UCSD-AML1 (cell line): ENCODE measurements around the gene ZNF292.
"Not testable (repeated sequence)": the region's sequence is repeated elsewhere in the genome, so short reads cannot be mapped to it uniquely, and the experiment has no call there.

Source experiments
- DNase-seq: peaks from one replicate; lab custom pipeline; 2025; ENCODE audit not compliant: unreplicated experiment; lab: John Stamatoyannopoulos, UW

The ZNF292 gene

DNA sequence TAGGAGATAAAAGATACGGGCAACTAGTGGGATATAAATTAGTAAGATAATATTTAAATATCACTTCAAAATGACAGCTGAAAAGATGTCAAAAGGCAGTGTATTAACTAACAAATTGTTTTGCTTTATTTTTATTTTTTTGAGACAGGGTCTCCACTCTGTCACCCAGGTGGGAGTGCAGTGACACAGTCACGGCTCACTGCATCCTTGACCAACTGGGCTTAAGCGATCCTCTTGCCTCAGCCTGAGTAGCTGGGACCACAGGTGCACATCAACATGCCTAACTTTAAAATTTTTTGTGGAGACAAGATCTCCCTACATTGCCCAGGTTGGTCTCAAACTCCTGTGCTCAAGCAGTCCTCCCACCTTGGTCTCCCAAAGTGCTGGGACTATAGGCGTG lies 5.9 kb downstream of the ZNF292 start:
- no peak for DNase-seq

DNA sequence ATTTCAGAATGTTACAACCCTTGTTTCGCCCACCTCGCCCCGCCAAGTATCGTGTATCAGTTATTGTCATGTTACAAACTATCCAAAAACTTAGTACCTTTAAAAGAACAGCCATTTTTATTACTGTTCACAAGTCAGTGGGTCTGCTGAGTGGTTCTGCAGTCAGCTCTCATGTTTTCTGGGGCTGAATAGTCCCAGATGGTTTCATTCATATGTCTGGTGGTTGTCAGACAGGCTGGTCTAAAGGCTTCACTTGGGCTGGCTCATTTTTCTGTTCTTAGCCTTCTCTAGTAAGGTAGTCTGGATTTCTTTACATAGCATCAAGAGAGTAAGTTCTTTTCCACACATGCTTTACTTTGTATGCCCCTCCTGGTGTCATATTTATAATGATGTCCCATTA lies 8.6 kb downstream of the ZNF292 start:
- DNase-seq = no peak

DNA sequence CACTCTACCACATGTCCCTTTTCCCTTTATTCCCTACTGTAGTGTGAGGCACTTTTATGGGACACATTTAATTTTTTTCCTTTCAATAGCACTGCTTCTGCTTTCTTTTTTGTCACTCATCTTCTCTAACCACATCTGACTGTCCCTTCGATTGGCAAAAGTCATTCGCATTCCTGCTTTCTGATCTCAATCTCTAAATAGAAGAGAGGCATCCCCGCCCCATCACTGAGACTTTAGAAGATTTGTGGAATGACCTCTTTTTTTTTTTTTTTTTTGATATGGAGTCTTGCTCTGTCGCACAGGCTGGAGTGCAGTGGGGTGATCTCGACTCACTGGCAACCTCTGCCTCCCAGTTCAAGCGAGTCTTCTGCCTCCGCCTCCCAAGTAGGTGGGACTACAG lies 9.1 kb downstream of the ZNF292 start:
- DNase-seq = no peak

DNA sequence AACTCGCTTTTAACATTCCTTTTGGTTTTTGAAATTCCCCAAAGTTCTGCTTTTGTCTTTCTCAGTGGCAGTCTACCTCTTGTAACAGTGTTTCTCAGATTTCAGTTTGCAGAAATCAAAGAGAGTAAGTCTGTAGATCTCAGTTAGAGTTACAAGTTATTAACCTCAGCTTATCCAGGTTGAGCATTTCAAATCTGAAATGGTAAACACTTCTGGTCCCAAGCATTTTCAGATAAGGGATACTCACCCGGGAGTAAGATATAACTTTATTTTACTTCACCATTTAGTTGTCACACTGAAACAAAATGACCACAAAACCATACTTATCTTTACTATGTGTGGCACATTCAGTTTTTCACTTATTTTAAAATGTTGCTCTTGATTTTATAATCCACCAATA lies 9.8 kb downstream of the ZNF292 start:
- DNase-seq = no peak

DNA sequence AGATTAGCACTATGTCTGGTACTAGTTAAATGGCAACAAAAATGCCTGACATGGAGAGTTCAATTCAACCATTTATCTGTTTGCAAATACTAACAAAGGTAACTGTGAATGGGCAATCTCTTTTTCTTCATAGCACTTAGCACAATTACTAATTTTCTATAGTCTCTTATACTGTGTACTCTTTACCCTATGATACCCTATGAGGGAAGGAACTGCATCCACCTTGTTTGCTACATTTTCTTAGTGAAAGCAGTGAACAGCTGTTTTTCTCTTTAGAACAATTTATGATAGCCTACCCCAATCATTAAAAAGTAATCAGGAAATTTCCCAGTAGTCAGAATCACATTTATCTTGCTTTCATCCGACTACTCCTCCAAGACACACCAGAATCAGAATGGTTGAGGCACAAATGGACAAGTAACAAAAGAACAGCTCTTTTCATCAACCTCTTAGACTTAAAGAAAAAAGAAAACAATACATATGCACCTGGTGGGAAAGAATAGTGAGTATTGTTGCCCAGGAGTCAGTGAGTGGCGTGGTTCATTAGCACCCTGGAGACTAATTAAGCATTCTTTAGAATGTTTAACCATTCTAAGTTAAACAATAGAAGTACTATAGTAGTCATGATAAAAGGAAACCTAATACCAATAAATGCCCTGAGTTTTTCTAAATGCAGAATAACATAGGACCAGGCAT lies 16.7 kb downstream of the ZNF292 start:
- DNase-seq = no peak

DNA sequence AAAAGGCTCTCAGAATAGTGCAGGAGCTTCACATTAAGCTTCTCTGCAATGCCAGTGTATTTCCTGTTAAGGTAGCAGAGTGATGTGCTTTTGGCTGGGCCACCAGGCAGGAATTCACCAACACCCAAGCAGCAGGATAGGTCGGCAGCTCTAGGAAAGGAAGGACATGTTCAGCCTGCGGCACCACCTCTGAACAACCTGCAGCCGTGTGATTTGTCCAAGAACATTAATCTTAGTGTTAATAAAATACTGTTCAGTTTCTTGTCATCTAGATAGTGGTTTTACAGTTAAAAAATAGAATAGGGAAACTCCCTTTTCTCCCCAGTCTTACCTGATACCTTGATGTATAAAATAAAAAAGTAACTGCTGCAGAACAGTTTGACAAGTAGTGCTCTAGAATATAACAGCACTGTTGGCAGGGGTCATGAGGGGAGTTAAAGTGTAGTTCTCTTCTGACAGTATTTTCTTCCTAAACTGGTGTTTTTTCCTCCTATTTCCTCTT lies 18.8 kb downstream of the ZNF292 start:
- peak; percentile 11 for DNase-seq

DNA sequence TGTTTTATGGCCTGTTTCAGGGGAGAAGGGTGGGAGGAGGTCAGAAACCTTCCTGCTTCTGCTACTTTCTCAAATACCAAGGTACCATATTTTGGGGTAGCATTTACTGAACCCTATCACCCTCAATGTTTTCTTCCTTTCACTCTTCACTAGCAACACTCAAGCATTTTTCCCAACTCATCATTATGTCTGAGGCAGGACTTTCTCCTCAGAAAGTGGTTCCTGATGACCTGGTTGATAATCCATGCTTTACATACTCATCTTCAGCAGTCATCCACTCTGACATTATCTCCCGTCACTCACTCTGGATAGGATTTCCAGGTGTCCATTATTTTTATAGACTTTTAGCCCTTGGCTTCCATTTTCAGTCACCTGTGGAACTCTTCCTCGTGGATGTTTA lies 21.1 kb downstream of the ZNF292 start:
- no peak for DNase-seq

DNA sequence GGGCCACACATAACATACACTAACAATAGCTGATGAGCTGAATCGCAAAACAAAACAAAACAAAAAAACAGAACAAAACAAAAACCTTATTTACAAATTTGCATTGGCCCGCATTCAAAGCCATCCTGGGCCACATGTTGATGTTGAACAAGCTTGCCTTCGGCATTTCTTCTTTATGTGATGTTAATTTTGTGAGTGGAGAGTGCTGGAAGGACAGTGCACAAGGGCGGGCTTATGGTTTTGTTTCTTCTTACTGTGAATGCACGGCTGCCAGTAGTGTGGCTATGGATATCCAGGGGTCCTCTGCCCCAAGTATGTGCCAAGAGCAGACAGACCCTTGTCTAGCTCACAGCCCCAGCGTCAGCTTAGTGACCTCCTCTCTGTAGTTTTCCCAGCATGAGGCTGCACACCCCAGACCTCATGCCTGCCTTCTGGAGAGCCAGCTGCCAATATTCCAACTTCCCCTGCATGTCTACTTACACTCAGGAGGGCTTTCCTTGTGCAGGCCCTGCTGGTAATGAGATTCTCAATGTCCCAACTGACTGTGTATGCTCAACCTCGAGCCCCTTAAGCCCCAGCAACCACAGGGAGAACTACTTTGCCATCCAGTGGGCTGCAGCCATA lies 24.9 kb downstream of the ZNF292 start:
- no peak for DNase-seq

DNA sequence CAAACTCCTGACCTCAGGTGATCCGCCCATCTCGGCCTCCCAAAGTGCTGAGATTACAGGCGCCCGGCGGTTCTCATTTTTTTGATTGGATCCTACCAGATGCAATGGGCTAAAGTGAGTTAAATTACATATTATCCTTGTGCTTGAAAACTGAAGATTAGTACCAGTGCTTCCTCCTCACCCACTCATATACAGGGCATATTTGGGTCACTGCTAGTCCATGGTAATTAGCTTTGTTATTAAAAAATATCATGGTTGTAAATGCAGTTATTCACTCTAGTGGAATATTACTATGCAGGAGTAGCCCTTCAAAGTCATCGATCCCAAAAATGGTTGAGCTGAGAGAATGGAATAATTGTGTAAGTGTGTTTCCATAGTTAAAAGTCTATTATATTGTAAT lies 26.5 kb downstream of the ZNF292 start:
- DNase-seq = no peak

DNA sequence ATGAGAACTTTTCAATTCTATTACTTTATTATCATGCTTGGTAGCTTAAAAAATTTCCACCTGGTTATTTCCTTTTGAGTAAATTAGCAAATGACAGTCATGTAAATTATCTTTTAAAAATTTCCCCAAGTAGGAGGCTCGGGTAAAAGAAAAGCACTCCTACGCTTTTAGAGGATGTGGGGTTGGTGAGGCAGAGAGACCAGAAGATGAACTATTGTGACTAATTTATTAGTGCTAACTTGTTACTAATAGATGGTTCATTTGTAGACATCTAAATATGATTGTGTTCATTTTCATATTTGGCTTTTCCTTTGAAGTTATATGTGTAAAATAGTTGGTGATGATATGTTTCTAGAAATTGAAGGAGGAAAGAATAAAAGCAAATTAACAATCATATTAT lies 27.0 kb downstream of the ZNF292 start:
- no peak for DNase-seq

DNA sequence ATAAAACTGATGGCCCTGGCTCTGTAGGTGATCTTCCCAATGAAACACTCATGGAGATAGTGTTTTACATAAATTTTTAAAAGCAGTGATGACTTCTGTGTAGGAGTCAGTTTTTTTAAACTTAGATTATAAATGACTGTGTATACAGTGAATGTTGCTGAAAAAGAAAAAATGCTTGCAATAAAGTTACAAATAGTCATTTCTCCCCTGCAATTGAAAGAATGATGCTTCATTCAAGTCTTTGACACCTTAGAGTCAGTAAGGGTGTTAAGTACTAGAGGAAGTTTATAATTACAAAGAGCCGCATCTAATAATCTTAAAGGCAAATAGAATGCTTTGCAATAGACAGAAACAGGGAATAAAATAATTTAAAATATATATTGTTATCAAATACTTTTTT lies 27.6 kb downstream of the ZNF292 start:
- no peak for DNase-seq

DNA sequence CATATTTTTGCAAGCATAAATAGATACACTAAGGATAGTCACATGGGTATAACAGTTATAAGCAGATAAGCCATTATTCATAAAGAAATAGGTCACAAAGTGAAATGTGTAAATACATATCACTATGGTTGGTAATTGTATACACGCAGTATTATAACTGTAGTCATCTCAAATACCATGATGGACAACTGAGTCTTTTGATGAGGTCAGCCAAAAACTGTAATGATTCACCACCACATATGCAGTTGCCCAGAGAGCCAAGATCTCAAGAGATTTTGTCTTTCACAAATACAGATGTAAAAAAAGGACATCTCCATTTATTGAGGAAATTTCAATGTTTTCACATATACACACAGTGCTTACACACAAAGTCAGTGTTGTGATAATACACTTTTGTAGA lies 28.3 kb downstream of the ZNF292 start:
- DNase-seq = no peak

DNA sequence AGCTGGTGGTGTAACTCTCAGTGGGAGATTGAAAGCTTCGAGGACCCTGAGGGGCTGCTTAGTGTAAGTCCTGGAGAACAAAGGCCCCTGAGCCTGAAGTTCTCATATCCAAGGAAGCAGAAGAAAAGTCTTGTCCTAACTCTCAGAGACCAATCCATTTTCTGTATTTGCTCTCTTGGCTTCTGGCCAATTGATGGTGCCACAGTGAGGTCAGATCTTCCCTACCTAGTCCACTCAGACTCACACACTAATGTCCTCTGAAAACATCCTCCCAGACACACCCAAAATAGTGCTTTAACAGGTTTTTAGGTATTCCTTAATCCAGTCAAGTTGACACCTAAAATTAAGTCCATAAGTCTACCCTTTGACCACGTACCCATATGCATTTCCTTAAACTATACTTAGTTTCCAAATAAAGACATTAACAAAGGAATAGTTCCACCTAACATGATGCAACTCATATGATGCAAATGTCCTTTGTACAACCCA lies 29.4 kb downstream of the ZNF292 start:
- no peak for DNase-seq

DNA sequence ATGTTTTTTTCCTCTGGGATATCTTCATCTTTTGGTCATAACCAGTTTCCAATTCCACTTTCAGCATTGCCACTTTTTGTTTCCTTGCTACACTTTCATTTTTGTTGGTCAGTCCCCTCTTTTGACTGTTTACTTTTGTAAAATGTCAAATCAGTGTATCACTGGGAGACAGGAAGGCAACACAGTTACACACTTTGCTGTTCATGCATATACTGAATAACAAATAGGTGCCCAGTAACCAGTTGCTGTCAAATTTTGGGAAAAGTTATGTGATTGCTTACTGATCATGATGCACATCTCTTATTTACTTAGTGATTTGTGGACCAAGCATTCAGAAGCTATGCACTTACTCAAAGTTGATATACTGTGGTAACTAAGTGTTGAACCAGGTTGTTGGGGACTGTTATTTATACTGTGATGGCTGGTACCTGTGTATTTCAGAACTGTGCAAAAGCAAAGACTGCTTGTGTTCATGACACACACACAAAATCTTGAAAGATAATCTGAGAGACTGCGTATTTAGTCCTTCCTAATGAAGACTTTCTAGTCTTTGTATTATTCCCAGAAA lies 41.0 kb downstream of the ZNF292 start:
- DNase-seq = no peak

DNA sequence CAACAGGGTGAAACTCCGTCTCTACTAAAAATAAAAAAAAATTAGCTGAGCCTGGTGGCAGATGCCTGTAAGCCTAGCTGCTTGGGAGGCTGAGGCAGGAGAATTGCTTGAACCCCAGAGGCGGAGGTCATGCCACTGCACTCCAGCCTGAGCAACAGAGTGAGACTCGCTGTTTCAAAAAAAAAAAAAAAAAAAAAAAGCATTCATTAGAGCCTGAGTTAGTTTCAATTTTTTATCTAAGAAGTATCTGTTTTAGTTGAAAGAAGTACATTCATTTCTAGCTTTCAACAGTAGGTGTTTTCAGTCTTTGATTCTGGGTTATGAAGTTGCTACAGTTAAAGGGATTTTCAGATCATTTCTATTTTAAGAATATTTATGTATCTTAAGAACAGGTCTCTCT lies 42.2 kb downstream of the ZNF292 start:
- no peak for DNase-seq

DNA sequence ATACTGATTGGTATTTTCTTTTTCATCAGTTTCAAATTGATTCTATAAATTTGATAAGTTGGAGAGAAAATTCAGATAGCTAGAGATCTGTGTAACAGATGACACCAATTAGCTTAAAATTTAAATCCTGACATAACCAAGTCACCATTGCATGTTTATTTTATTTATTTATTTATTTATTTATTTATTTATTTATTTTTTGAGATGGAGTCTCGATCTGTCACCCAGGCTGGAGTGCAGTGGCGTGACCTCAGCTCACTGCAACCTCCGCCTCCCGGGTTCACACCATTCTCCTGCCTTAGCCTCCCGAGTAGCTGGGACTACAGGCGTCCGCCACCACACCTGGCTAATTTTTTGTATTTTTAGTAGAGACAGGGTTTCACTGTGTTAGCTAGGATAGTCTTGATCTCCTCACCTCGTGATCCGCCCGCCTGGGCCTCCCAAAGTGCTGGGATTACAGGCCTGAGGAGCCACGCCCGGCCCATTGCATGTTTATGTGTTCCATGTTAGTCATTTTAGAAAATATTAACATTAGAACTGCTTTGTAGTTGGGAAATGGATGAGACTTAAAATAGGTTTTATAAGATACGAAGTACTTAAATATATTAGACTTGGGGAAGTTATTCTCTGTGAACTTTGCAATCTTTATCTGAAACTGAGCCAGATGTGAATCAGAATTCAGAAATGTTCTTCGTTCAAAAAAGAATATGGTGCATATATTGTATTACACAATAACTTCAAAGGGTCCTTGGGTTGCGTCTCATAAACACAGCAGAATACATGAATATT lies 42.9 kb downstream of the ZNF292 start:
- DNase-seq = not testable (repeated sequence)

DNA sequence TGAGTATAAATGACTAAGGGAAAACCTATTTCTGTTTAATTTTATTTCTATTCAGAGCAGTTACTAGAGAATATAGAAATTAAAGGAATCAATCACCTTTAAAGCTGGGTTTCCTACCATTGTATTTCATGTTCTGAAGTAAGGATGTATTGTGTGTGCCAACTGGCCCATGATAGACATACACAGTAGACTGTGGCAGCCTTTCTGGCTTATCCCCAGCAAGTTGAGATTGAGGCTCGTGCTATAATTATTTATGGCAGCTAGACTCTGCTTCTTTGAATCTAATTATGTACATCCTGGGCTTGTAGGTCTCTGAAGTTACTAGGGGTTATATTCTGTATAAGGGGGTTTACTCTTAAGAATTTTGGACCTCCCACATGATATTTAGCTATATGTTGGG lies 44.4 kb downstream of the ZNF292 start:
- DNase-seq = no peak

DNA sequence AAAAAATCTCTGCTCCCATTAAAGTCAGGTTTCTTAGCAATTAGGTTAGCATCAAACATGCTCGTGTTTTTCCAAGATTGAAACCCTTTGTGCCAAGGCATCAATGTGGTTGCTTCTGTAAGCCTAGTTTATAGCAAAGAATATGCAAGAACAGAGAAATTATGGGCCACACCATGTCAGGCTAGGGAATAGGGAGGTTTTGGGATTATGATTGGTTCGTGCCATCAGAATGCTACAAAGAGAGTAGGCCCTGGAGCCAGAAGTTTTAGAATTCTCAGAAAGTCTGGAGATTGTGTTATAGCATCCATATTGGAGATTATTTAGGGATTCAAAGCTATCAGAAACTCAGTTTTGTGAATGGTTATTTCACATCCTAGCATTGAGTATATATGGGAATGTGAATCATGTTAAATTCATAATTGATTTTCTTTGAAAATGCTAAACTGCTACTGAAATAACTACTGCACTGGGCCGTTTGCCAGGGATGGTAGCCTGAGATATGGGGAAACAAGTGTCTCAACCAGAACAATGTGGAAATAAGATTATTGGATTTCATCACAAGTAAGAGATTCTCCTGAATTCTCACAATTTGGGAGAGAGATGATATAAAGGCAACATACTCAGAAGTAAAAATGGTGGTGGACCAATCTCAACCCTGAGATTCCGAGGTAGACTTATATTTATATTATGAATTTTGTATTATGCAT lies 45.3 kb downstream of the ZNF292 start:
- no peak for DNase-seq

DNA sequence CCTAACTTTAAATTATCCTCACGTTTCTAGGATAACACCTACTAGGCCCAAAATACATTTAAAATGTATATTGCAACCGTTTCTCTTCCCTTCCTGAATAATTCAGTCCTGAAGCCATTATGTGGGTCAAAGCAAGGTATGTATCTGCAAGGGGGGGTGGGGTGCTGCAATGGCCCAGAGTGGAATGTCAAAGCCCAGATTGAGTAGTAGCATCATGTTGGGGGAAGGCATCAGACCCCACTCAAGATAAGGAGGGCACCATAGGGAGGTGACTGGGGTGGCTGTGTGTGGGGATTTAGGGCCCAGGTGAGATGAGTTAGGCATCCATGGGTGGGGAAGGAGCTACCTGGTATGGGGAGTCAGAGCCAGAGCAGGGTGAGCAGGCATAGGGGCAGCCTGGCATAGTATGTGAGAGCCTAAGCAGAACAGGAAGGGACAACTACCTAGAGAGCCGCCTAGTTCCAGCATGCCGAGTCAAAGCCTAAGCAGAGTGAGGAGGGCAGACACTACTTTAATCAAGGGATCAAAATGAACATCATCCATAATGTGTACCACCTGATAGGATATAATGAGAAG lies 48.2 kb downstream of the ZNF292 start:
- no peak for DNase-seq

DNA sequence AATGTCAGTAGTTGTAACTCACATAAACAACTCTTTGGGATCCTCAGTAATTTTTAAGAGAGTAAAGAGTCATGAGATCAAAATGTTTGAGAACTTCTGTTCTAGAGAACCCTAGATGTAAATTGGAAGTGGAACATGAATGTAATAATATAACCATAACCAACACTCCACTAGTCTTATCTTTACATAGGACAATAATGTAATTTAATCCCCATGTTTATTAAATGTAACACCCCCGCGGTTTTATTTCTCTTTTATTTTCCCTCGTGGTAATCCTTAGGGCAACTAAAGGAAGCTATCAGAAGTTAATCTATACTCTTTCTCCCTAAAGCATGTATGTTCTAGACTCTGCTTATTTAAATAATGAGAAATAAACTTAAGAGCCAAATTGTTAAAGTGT lies 54.4 kb downstream of the ZNF292 start:
- no peak for DNase-seq

DNA sequence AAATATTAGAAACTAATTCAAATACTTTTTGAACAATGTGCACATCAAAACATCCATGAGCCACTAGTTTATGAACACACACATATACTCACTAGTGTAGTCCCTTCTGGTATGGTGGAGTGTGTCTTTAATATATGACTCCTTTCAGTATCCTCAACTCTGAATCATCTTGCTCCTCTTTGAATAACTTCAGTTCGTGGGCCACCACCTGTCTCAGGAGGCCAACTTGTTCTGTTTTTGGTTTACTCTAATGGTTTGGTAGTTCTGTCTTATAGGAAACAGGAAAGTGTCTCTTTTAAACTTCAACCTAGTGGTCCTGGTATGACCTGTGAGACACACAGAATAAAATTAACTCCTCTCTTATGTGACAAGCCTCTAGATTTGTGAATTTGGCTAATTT lies 55.6 kb downstream of the ZNF292 start:
- no peak for DNase-seq
